ENCODE results near the gene ZSCAN4.

The ZSCAN4 gene

GRCh38 chr19:57653689-57654088 lies 15.0 kb upstream of the ZSCAN4 start:
- no peak overlapping the region for H3K27ac Mint-ChIP-seq

GRCh38 chr19:57655443-57655842 lies 13.3 kb upstream of the ZSCAN4 start:
- no peak overlapping the region for H3K27ac Mint-ChIP-seq
- H3K4me1 Mint-ChIP-seq, result no peaks in the 10 kb centered on the region
- TF ChIP-seq, protein P1, sequence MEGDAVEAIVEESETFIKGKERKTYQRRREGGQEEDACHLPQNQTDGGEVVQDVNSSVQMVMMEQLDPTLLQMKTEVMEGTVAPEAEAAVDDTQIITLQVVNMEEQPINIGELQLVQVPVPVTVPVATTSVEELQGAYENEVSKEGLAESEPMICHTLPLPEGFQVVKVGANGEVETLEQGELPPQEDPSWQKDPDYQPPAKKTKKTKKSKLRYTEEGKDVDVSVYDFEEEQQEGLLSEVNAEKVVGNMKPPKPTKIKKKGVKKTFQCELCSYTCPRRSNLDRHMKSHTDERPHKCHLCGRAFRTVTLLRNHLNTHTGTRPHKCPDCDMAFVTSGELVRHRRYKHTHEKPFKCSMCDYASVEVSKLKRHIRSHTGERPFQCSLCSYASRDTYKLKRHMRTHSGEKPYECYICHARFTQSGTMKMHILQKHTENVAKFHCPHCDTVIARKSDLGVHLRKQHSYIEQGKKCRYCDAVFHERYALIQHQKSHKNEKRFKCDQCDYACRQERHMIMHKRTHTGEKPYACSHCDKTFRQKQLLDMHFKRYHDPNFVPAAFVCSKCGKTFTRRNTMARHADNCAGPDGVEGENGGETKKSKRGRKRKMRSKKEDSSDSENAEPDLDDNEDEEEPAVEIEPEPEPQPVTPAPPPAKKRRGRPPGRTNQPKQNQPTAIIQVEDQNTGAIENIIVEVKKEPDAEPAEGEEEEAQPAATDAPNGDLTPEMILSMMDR (IDR thresholded peaks at IDR 0.05; ENCODE audit: unreplicated experiment in 3 of 3), result no peak
- no peak overlapping the region for H3K4me3 Mint-ChIP-seq
- peaks cover 31% of the 10 kb centered on the region for H3K27me3 Mint-ChIP-seq (ENCODE audit: low read depth)
- no peaks in the 10 kb centered on the region for H3K36me3 Mint-ChIP-seq (ENCODE audit: low read depth)
- peaks cover 32% of the 10 kb centered on the region for H3K9me3 Mint-ChIP-seq

More at GRCh38 chr19:57653689-57654088, 15.0 kb upstream of the ZSCAN4 start:
- peaks cover 33% of the 10 kb centered on the region for H3K9me3 Mint-ChIP-seq
- H3K4me1 Mint-ChIP-seq, result no peaks in the 10 kb centered on the region
- TF ChIP-seq, protein P1 (IDR thresholded peaks at IDR 0.05; ENCODE audit: unreplicated experiment in 3 of 3), result no peak
- no peak overlapping the region for H3K4me3 Mint-ChIP-seq
- H3K36me3 Mint-ChIP-seq (ENCODE audit: low read depth), result no peaks in the 10 kb centered on the region
- H3K27me3 Mint-ChIP-seq (ENCODE audit: low read depth), result peaks cover 21% of the 10 kb centered on the region

GRCh38 chr19:57656346-57656745 lies 12.4 kb upstream of the ZSCAN4 start:
- Mint-ChIP-seq H3K4me3 (no peak overlapping the region), H3K27ac (no peak overlapping the region), H3K4me1 (no peaks in the 10 kb centered on the region), H3K36me3 (ENCODE audit: low read depth) (no peaks in the 10 kb centered on the region), H3K27me3 (ENCODE audit: low read depth) (peaks cover 38% of the 10 kb centered on the region), H3K9me3 (peaks cover 31% of the 10 kb centered on the region)
- TF ChIP-seq, protein P1 (IDR thresholded peaks at IDR 0.05; ENCODE audit: unreplicated experiment in 3 of 3), result no peak

DNA sequence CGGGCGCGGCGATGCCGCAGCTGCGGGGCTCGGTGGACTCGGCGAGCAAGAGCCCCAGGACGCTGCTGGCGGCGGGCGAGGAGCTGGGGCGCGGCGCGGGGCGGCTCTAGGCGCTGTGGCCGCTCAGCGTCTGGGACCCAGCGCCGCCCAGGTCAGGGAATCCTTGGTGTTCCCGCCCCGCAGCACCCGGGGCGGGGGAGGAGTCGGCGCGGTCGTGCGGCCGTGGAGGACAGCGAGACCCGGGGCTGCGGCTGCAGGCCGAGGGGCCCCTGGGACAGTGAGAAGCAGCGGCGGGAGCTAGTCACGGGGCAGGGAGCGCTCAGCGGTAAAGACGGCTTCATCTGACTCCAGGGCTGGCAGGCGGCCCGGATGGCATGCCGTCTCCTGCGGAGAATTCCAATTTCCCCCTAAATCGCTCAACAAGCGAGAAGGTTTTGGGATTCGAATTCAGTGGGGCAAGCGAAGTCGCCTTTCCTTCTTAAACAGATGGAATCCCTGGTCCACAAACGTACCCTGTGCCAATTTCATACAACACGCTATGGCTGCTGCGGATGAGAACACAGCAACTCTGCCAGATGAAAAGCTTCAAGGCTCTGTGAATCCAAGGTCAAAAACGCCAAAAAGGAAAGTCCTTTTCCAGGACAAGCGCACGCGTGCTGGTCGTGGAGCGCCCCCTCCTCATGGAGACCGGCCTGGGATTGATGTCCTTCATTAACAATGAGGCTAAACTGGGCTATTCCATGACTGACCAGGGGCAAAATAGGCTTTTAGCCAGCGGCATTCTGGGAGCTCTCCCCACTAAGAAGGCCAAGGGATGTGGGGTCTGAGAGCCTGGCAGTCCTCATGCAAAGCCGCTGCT lies 4.2 kb upstream of the ZSCAN4 start:
- H3K4me3 Mint-ChIP-seq, result peak overlapping the region; percentile 87 to 93 (median 87)
- TF ChIP-seq, protein P1 (IDR thresholded peaks at IDR 0.05; ENCODE audit: unreplicated experiment in 3 of 3), result no peak
- no peaks in the 10 kb centered on the region for H3K9me3 Mint-ChIP-seq
- no peaks in the 10 kb centered on the region for H3K36me3 Mint-ChIP-seq (ENCODE audit: low read depth)
- peaks cover 7% of the 10 kb centered on the region for H3K4me1 Mint-ChIP-seq
- peak overlapping the region; percentile 91 to 95 (median 93) for H3K27ac Mint-ChIP-seq
- H3K27me3 Mint-ChIP-seq (ENCODE audit: low read depth), result peaks cover 24% of the 10 kb centered on the region

DNA sequence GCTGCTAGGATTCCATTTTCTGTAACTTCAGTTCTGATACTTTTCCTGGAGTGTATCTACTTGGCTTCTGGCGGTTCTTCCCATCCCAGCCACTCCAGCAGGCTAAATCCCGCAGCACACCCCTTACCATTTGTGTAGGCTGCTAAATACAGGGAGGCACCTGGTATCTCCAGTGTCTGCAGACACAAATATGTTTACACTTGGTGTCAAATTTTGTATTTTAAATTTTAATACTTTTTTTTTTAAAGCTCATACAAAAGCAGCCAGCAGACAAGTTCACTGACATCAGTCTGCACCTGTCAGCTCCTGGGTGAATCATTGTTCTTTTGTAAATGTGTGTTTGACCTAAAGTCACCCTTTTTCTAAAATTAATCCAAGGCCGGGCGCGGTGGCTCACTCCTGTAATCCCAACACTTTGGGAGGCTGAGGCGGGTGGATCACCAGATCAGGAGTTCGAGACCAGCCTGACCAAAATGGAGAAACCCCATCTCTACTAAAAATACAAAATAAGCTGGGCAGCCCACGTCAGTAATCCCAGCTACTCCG lies 3.4 kb upstream of the ZSCAN4 start:
- no peaks in the 10 kb centered on the region for H3K36me3 Mint-ChIP-seq (ENCODE audit: low read depth)

More for the DNA sequence above, 3.4 kb upstream of the ZSCAN4 start:
- peak overlapping the region; percentile 91 to 95 (median 93) for H3K27ac Mint-ChIP-seq
- peak overlapping the region; percentile 87 to 93 (median 87) for H3K4me3 Mint-ChIP-seq
- no peaks in the 10 kb centered on the region for H3K9me3 Mint-ChIP-seq
- TF ChIP-seq, protein P1 (IDR thresholded peaks at IDR 0.05; ENCODE audit: unreplicated experiment in 3 of 3), result no peak
- H3K4me1 Mint-ChIP-seq, result peaks cover 7% of the 10 kb centered on the region
- peaks cover 19% of the 10 kb centered on the region for H3K27me3 Mint-ChIP-seq (ENCODE audit: low read depth)
